Measurements from ENCODE around the gene MTMR2. TPM values are rescaled to one million over a fixed set of nuclear protein-coding genes. Genes with fewer than 3 reads are reported as not detected.

Gene MTMR2
- total RNA-seq, 1 donor from 2014 or later = 68.0 TPM

GRCh38 chr11:95950905-95951304 is 27.0 kb upstream of the MTMR2 start:
- H3K27ac Mint-ChIP-seq (ENCODE audit: unreplicated experiment) = no peak overlapping the region
- H3K9me3 Mint-ChIP-seq (ENCODE audit: unreplicated experiment) = peaks cover 12% of the 10 kb centered on the region
- no peak overlapping the region for H3K4me3 Mint-ChIP-seq (ENCODE audit: unreplicated experiment)
- H3K4me1 Mint-ChIP-seq (ENCODE audit: low read depth, unreplicated experiment) = no peaks in the 10 kb centered on the region
- H3K9ac ChIP-seq (ENCODE audit: low read length) = no peak overlapping the region
- peaks cover 7% of the 10 kb centered on the region for H3K36me3 Mint-ChIP-seq (ENCODE audit: low read depth, unreplicated experiment)
- H3K27ac ChIP-seq (ENCODE audit: low read depth, low read length) = no peak overlapping the region
- no peaks in the 10 kb centered on the region for H3K27me3 ChIP-seq (ENCODE audit: insufficient read depth, low read length)
- DNase-seq (ENCODE audit: low read depth) = no peak
- H3K27me3 Mint-ChIP-seq (ENCODE audit: low read depth, unreplicated experiment) = no peaks in the 10 kb centered on the region
- no peak for FAIRE-seq
- TF ChIP-seq EZH2 (IDR thresholded peaks at IDR 0.05; ENCODE audit: insufficient read depth, low read length) = no peak
- no peak for TF ChIP-seq CTCF (IDR thresholded peaks at IDR 0.05; ENCODE audit: insufficient read depth, low read depth, low read length)
- no peak overlapping the region for H3K4me2 ChIP-seq (ENCODE audit: low read length)
- H4K20me1 ChIP-seq (ENCODE audit: insufficient read depth, low read length) = no peaks in the 10 kb centered on the region
- no peaks in the 10 kb centered on the region for H3K36me3 ChIP-seq (ENCODE audit: insufficient read depth, low read length)
- no peaks in the 10 kb centered on the region for H3K4me1 ChIP-seq (ENCODE audit: insufficient read depth, low read length)
- H3K79me2 ChIP-seq (ENCODE audit: insufficient read depth, low read length) = no peaks in the 10 kb centered on the region
- H2AFZ ChIP-seq (ENCODE audit: low read depth, low read length) = no peak overlapping the region
- H3K4me3 ChIP-seq (ENCODE audit: insufficient read depth, low read depth, low read length) = no peak overlapping the region
- H3K9me3 ChIP-seq (ENCODE audit: insufficient read depth, low read depth, low read length) = no peaks in the 10 kb centered on the region

DNA sequence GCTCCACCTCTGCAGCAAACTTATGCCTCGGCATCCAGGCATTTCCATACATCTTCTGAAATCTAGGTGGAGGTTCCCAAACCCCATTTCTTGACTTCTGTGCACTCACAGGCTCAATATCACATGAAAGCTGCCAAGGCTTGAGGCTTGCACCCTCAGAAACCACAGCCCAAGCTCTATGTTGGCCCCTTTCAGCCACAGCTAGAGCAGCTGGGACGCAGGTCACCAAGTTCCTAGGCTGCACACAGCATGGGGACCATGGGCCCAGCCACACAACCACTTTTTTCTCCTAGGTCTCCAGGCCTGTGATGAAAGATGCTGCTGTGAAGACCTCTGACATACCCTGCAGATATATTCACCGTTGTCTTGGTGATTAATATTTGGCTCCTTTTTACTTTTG is 24.7 kb upstream of the MTMR2 start:
- Histone ChIP-seq H3K79me2 (ENCODE audit: insufficient read depth, low read length) (no peaks in the 10 kb centered on the region), H3K4me2 (ENCODE audit: low read length) (no peak overlapping the region), H3K4me3 (ENCODE audit: insufficient read depth, low read depth, low read length) (no peak overlapping the region), H3K27me3 (ENCODE audit: insufficient read depth, low read length) (no peaks in the 10 kb centered on the region), H3K4me1 (ENCODE audit: insufficient read depth, low read length) (no peaks in the 10 kb centered on the region), H3K9me3 (ENCODE audit: insufficient read depth, low read depth, low read length) (peaks cover 6% of the 10 kb centered on the region), H3K27ac (ENCODE audit: low read depth, low read length) (no peak overlapping the region), H2AFZ (ENCODE audit: low read depth, low read length) (no peak overlapping the region), H4K20me1 (ENCODE audit: insufficient read depth, low read length) (no peaks in the 10 kb centered on the region), H3K9ac (ENCODE audit: low read length) (no peak overlapping the region), H3K36me3 (ENCODE audit: insufficient read depth, low read length) (no peaks in the 10 kb centered on the region)
- TF ChIP-seq EZH2 (IDR thresholded peaks at IDR 0.05; ENCODE audit: insufficient read depth, low read length) (no peak), CTCF (IDR thresholded peaks at IDR 0.05; ENCODE audit: insufficient read depth, low read depth, low read length) (no peak)
- FAIRE-seq (no peak), DNase-seq (ENCODE audit: low read depth) (no peak)
- Mint-ChIP-seq H3K27ac (ENCODE audit: unreplicated experiment) (no peak overlapping the region), H3K4me1 (ENCODE audit: low read depth, unreplicated experiment) (no peaks in the 10 kb centered on the region), H3K9me3 (ENCODE audit: unreplicated experiment) (peaks cover 27% of the 10 kb centered on the region), H3K27me3 (ENCODE audit: low read depth, unreplicated experiment) (no peaks in the 10 kb centered on the region), H3K36me3 (ENCODE audit: low read depth, unreplicated experiment) (peaks cover 12% of the 10 kb centered on the region), H3K4me3 (ENCODE audit: unreplicated experiment) (no peak overlapping the region)

DNA sequence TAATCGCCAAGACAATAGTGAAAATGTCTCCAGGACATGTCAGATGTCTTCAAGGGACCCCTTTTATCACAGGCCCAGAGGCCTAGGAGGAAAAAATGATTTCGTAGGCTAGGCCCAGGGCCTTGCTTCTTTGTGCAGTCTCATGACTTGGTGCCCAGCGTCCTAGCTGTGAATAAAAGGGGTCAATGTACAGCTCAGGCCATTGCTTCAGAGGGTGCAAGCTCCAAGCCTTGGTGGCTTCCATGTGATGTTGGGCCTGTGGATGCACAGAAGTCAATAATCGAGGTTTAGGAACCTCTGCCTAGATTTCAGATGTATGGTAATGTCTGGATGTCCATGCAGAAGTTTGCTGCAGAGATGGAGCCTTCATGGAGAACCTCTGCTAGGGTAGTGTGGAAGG is 20.7 kb upstream of the MTMR2 start:
- no peak overlapping the region for H3K4me3 Mint-ChIP-seq (ENCODE audit: unreplicated experiment)
- peaks cover 12% of the 10 kb centered on the region for H3K36me3 Mint-ChIP-seq (ENCODE audit: low read depth, unreplicated experiment)
- TF ChIP-seq EZH2 (IDR thresholded peaks at IDR 0.05; ENCODE audit: insufficient read depth, low read length) (no peak), CTCF (IDR thresholded peaks at IDR 0.05; ENCODE audit: insufficient read depth, low read depth, low read length) (no peak)
- H3K9me3 Mint-ChIP-seq (ENCODE audit: unreplicated experiment) = peaks cover 28% of the 10 kb centered on the region
- Histone ChIP-seq H3K9ac (ENCODE audit: low read length) (no peak overlapping the region), H3K27ac (ENCODE audit: low read depth, low read length) (no peak overlapping the region), H3K27me3 (ENCODE audit: insufficient read depth, low read length) (no peaks in the 10 kb centered on the region), H4K20me1 (ENCODE audit: insufficient read depth, low read length) (no peaks in the 10 kb centered on the region), H3K79me2 (ENCODE audit: insufficient read depth, low read length) (no peaks in the 10 kb centered on the region), H3K4me3 (ENCODE audit: insufficient read depth, low read depth, low read length) (no peak overlapping the region), H3K4me1 (ENCODE audit: insufficient read depth, low read length) (no peaks in the 10 kb centered on the region), H3K9me3 (ENCODE audit: insufficient read depth, low read depth, low read length) (peaks cover 6% of the 10 kb centered on the region), H2AFZ (ENCODE audit: low read depth, low read length) (no peak overlapping the region), H3K4me2 (ENCODE audit: low read length) (no peak overlapping the region), H3K36me3 (ENCODE audit: insufficient read depth, low read length) (no peaks in the 10 kb centered on the region)
- FAIRE-seq = no peak
- no peaks in the 10 kb centered on the region for H3K4me1 Mint-ChIP-seq (ENCODE audit: low read depth, unreplicated experiment)
- no peak overlapping the region for H3K27ac Mint-ChIP-seq (ENCODE audit: unreplicated experiment)
- DNase-seq (ENCODE audit: low read depth) = no peak
- no peaks in the 10 kb centered on the region for H3K27me3 Mint-ChIP-seq (ENCODE audit: low read depth, unreplicated experiment)
